ENCODE results near the gene KIF5A.

- TF ChIP-seq CTCF (IDR thresholded peaks at IDR 0.05) (no peak), ZFX (IDR thresholded peaks at IDR 0.05; ENCODE audit: borderline replicate concordance) (no peak)
These were observed 42.0 kb downstream of the KIF5A start for GRCh38 chr12:57591782-57592325.

All from 22Rv1 (cell line).